Measurements from ENCODE around the gene TBR1. TPM values are rescaled to one million over a fixed set of nuclear protein-coding genes. Genes with fewer than 3 reads are reported as not detected.

The TBR1 gene
- polyA plus RNA-seq, 1 of the 3 experiments (the other 2 are of a cell fraction), result not detected

Small RNAs within 50 kb of the gene (small RNA-seq; reads per million reads assigned to genes)
- gene RNA5SP108, result 0 reads per million in 7 experiments

Other genes with a start within 250 kb of the TBR1 start
- gene PSMD14, start 107.9 kb upstream of the TBR1 start, polyA plus RNA-seq (2012; rRNA removed), result 50.4 and 68.2 TPM in 2 replicates
- not detected in 2 replicates for gene SLC4A10, start 208.1 kb downstream of the TBR1 start, polyA plus RNA-seq (2012; rRNA removed)